ENCODE results near the gene C11orf97.

- TF ChIP-seq CTCF (IDR thresholded peaks at IDR 0.05) = no peak
- TF ChIP-seq EZH2 (IDR thresholded peaks at IDR 0.05) = no peak
- TF ChIP-seq EZH2phosphoT487 (IDR thresholded peaks at IDR 0.05) = no peak
Observed at GRCh38 chr11:94486068-94486467, 26.2 kb upstream of the C11orf97 start.

All from neural progenitor cell (in vitro differentiated cells).